Right lobe of liver (tissue), 6 donors: ENCODE data around the gene SLC35D2. TPM values are rescaled to one million over a fixed set of nuclear protein-coding genes. Genes with fewer than 3 reads are reported as not detected.
"Not testable (repeated sequence)": the region's sequence is repeated elsewhere in the genome, so short reads cannot be mapped to it uniquely, and the experiment has no call there.

Experiments used
- ATAC-seq, 4 donors: fragments of 200-7000 bp; cut with Tn5 transposase; one replicate each; pipeline ENCODE4 v1.9.1; 2020; ENCODE audit warnings: mild to moderate bottlenecking in 4 of 4, moderate library complexity in 4 of 4
- DNase-seq, 3 donors: peaks; one replicate each; pipeline ENCODE4 v3.0.0-alpha.2; 2020
- H3K27ac ChIP-seq, 3 donors: fragments of 200-600 bp; one replicate each; pipeline ENCODE4 v1.8.0; 2022
- H3K27me3 ChIP-seq, 2 donors: fragments of 200-600 bp; one replicate each; pipeline ENCODE4 v1.8.0; 2022
- H3K36me3 ChIP-seq, 4 donors: fragments of 200-600 bp; sonication (generic) in 1 of 4; one replicate each; pipeline versions ENCODE4 v1.5.1 to v1.8.0; 2017 to 2022; ENCODE audit warnings: control low read depth in 1 of 4
- H3K4me1 ChIP-seq, 4 donors: fragments of 200-600 bp; sonication (generic) in 1 of 4; one replicate each; pipeline versions ENCODE4 v1.5.1 to v1.8.0; 2017 to 2022; ENCODE audit warnings: control low read depth in 1 of 4
- H3K4me3 ChIP-seq, 3 donors: fragments of 200-600 bp; one replicate each; pipeline ENCODE4 v1.8.0; 2022
- H3K9me3 ChIP-seq, 4 donors: fragments of 200-600 bp; sonication (generic) in 1 of 4; one replicate each; pipeline versions ENCODE4 v1.5.1 to v1.8.0; 2017 to 2022; ENCODE audit warnings: control low read depth in 1 of 4
- POLR2A ChIP-seq: fragments of 450-650 bp; IDR thresholded peaks from one replicate; pipeline ENCODE4 v1.6.1; 2017; ENCODE audit warnings: antibody characterized with exemption, mild to moderate bottlenecking
- WGBS: methylation state at CpG from one replicate; pipeline ENCODE4 v1.1.6; 2018; ENCODE audit warnings: low coverage, low lambda C conversion rate; ENCODE audit not compliant: insufficient coverage; ENCODE audit errors: missing lambda C conversion rate; 5-methylcytosine and 5-hydroxymethylcytosine counted together
- intact Hi-C, 2 donors: fragments of 100-400 bp; cut with DNase I; formaldehyde crosslinking; loops; one replicate each; pipeline versions ENCODE4 v1.11.2 to v1.14.1; 2022
- total RNA-seq, 6 experiments: library from RNA; depleted of rRNA in 2 of 6; stranded (reverse); fragments of >200 nt in 2 of 6; fragmentation: NEBNext Ultra II Directional in 3 of 6; extraction: Animal tissue kit (Norgen Biotek cat#: 25700) in 3 of 6; gene quantifications; one replicate each; pipeline versions ENCODE4 v1.1.0 to v1.2.4, GENCODE V29; 2016 to 2023
- TF ChIP-seq, protein P1 (sequence below), 4 donors: fragments of 200-600 bp in 3 of 4; fragments of 450-650 bp in 1 of 4; IDR thresholded peaks; one replicate each; pipeline versions ENCODE4 v1.5.1 to v1.8.0; 2016 to 2022; ENCODE audit warnings: antibody characterized with exemption in 4 of 4, mild to moderate bottlenecking in 2 of 4
- donor health status: DM: no; HTN: yes; CAD: no.
- donor health status: DM: no; HTN: no; CAD: no.
- donor health status: DM: no; HTN: no; CAD: no.
- donor health status: DM: no; HTN: yes; CAD: no.
- donor health status: DM: no; HTN: yes; CAD: no.

Gene SLC35D2
- total RNA-seq, 6 experiments from 2014 or later = 28.9 to 48.1 (median 34.3) TPM

- ATAC-seq (no peak), DNase-seq (no peak)
- H3K9me3 ChIP-seq = no peaks in the 10 kb centered on the region
- H3K4me3 ChIP-seq = no peak overlapping the region
- H3K36me3 ChIP-seq = no peaks in the 10 kb centered on the region
- no CpG with 5 or more reads among the region's 4 CpGs for WGBS
- H3K27ac ChIP-seq = no peak overlapping the region
- intact Hi-C loops = loop anchor here in 1 of 2 donors (5.0 kb wide), 1 partner anchor 34 kb away; no protein-coding TSS in a partner anchor
- no peaks in the 10 kb centered on the region for H3K27me3 ChIP-seq
- no peak for TF ChIP-seq POLR2A
- TF ChIP-seq, protein P1, sequence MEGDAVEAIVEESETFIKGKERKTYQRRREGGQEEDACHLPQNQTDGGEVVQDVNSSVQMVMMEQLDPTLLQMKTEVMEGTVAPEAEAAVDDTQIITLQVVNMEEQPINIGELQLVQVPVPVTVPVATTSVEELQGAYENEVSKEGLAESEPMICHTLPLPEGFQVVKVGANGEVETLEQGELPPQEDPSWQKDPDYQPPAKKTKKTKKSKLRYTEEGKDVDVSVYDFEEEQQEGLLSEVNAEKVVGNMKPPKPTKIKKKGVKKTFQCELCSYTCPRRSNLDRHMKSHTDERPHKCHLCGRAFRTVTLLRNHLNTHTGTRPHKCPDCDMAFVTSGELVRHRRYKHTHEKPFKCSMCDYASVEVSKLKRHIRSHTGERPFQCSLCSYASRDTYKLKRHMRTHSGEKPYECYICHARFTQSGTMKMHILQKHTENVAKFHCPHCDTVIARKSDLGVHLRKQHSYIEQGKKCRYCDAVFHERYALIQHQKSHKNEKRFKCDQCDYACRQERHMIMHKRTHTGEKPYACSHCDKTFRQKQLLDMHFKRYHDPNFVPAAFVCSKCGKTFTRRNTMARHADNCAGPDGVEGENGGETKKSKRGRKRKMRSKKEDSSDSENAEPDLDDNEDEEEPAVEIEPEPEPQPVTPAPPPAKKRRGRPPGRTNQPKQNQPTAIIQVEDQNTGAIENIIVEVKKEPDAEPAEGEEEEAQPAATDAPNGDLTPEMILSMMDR (IDR thresholded peaks at IDR 0.05) = no peak
- peaks cover 0 to 36% (median 9%) of the 10 kb centered on the region in 4 donors for H3K4me1 ChIP-seq
These were observed 2.4 kb downstream of the SLC35D2 start for GRCh38 chr9:96381125-96381524.

- Histone ChIP-seq H3K27me3 (no peaks in the 10 kb centered on the region), H3K36me3 (no peaks in the 10 kb centered on the region), H3K27ac (no peak overlapping the region), H3K4me3 (no peak overlapping the region), H3K9me3 (no peaks in the 10 kb centered on the region), H3K4me1 (peaks cover 0 to 20% (median 4%) of the 10 kb centered on the region in 4 donors)
- 96% methylated on average over 2 of the region's 2 CpGs for WGBS
- no peak for TF ChIP-seq POLR2A
- TF ChIP-seq, protein P1 (IDR thresholded peaks at IDR 0.05) = no peak
- DNase-seq = no peak
- ATAC-seq = no peak
- intact Hi-C loops = no loop called here
These were observed 4.0 kb downstream of the SLC35D2 start for GRCh38 chr9:96379461-96379860.

DNA sequence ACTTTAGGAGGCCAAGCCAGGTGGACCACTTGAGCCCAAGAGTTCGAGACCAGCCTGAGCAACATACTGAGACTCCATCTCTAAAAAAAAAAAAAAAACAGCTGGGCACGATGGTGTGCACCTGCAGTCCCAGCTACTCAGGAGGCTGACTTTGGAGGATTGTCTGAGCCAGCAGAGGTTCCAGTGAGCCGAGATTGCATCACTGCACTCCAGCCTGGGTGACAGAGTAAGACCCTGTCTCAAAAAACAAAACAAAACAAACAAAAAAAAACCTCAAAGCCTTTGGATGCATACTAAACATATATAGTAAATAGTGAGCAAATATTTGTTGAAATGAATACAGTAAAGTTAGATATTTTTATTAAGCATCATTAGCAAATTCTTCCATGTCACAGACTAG is 5.3 kb downstream of the SLC35D2 start:
- ATAC-seq (no peak), DNase-seq (no peak)
- H3K9me3 ChIP-seq = no peaks in the 10 kb centered on the region

DNA sequence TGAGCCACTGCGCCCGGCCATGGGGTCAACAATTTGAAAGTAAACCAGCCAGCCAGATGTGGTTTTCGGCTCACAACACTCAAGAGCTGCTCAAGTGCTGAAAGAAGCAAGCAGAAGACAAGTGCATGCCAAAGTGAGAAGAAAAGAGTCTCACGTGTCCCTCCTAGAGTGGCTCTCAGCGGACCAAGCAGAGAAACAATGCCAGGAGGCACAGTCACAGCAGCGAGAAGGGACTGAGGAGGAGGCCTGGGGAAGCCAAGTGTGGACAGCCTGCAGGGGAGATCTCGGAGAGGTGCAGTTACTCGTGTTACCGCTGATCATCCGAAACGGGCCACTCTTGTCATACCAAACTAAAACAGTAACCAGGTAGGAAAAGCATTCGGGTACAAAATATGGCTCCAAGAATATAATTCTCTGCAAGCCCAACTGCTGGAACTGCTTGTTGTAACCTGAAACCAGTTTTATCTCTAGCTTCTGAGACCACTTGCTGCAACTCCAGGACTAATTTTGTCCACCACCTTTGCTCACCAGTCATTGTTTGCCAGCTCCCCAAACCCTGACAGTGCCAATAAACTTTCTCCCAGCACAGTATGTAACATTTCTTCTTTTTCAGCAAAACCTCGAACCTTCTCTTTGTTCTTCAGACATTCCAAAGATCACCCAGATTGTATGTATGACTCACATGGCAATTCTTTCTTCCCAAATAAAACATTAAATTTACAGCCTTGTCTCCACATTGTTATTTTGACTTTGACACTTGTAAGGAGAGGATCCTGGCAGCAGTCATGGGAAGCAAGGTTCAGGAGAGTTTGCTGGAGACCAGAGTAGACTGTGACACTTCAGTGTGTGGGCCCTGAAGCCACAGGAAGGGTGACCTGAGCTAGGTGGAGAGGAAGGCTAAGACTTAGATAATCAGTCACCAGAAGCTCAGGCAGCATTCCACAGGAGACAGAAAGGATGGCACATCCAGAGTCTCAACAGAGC is 6.3 kb downstream of the SLC35D2 start:
- peak in 3 of 4 donors; percentile 27 to 75 (median 28) for ATAC-seq
- H3K9me3 ChIP-seq = no peaks in the 10 kb centered on the region
- intact Hi-C loops = no loop called here

More for the DNA sequence above, 5.3 kb downstream of the SLC35D2 start:
- 65% methylated on average over 2 of the region's 3 CpGs for WGBS
- Histone ChIP-seq H3K4me3 (no peak overlapping the region), H3K27me3 (no peaks in the 10 kb centered on the region), H3K36me3 (no peaks in the 10 kb centered on the region), H3K27ac (no peak overlapping the region), H3K4me1 (peaks cover 0 to 20% (median 2%) of the 10 kb centered on the region in 4 donors)
- intact Hi-C loops = no loop called here
- no peak for TF ChIP-seq POLR2A
- TF ChIP-seq, protein P1 (IDR thresholded peaks at IDR 0.05) = no peak

GRCh38 chr9:96375507-96375906 is 8.0 kb downstream of the SLC35D2 start:
- peaks cover 0 to 20% (median 0%) of the 10 kb centered on the region in 4 donors for H3K4me1 ChIP-seq
- H3K36me3 ChIP-seq, H3K9me3 ChIP-seq, H3K27me3 ChIP-seq, intact Hi-C loops, H3K27ac ChIP-seq, ATAC-seq, DNase-seq, H3K4me3 ChIP-seq: not testable (repeated sequence)
- 93% methylated on average over 3 of the region's 6 CpGs for WGBS

More for the DNA sequence above, 6.3 kb downstream of the SLC35D2 start:
- Histone ChIP-seq H3K27ac (peak overlapping the region in 1 of 3 donors; percentile 7), H3K4me1 (peaks cover 0 to 20% (median 2%) of the 10 kb centered on the region in 4 donors), H3K4me3 (no peak overlapping the region), H3K27me3 (no peaks in the 10 kb centered on the region), H3K36me3 (no peaks in the 10 kb centered on the region)
- WGBS = 66% methylated on average over 10 of the region's 13 CpGs
- TF ChIP-seq, protein P1 (IDR thresholded peaks at IDR 0.05) = no peak
- TF ChIP-seq POLR2A = no peak
- DNase-seq = no peak
